GM12892 (cell line): Measurements from ENCODE around the gene REEP1.

ENCODE experiments used
- POLR2AphosphoS5 ChIP-seq: IDR thresholded peaks from 2 replicates; pipeline ENCODE4 v1.6.1; 2011; ENCODE audit warnings: low read depth, low read length, control low read depth
- TAF1 ChIP-seq: IDR thresholded peaks from 2 replicates; pipeline ENCODE4 v1.6.1; 2011; ENCODE audit warnings: low read depth, mild to moderate bottlenecking, control low read depth, low read length, borderline replicate concordance

GRCh38 chr2:86301009-86301408 is 36.4 kb downstream of the REEP1 start:
- TF ChIP-seq TAF1: no peak
- no peak for TF ChIP-seq POLR2AphosphoS5
